ENCODE measurements around the gene CD8B2. TPM values are rescaled to one million over a fixed set of nuclear protein-coding genes. Genes with fewer than 3 reads are reported as not detected.

CD8B2 gene
- total RNA-seq, 1 experiment from 2014 or later = not detected

DNA sequence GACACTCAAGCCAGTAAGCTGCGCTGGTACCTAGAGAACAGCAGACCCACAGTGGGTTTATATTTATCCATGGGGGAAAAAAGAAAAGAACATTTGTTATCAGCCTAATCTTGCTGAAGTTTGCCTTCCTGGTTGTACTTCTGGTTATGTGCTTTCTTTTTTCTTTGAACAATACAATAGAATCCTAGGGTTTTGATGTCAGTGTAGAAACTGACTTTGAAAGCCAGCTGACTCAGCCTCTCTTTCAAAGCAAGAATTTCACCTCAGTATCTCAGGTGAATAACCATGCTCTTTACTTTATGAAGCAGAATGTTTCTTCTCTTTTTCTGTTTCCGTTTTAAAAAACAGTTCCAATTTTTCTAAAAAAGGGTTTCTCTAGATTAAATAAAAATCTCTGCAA is 78.4 kb downstream of the CD8B2 start:
- no peak overlapping the region for H4K8ac ChIP-seq (replicated peaks; ENCODE audit: insufficient read length, low read depth, low read length)
- no peak overlapping the region for H2BK5ac ChIP-seq (ENCODE audit: insufficient read length, low read length)
- Mint-ChIP-seq H3K4me1 (peaks cover 6 to 9% of the 10 kb centered on the region in 2 experiments; a peak in 2 of 4 replicates), H3K27me3 (ENCODE audit: low read depth) (peaks cover 9% of the 10 kb centered on the region), H3K36me3 (ENCODE audit: insufficient read depth in 1 of 3, low read depth in 3 of 3) (no peaks in the 10 kb centered on the region), H3K27ac (no peak overlapping the region), H3K4me3 (no peak overlapping the region), H3K9me3 (no peaks in the 10 kb centered on the region)
- no peak overlapping the region for H2BK20ac ChIP-seq (ENCODE audit: low read depth, low read length, poor library complexity, severe bottlenecking)
- no CpG with 5 or more reads among the region's 2 CpGs for WGBS (ENCODE audit: extremely low coverage, insufficient read length, low lambda C conversion rate)
- no peaks in the 10 kb centered on the region for H3K79me2 ChIP-seq (ENCODE audit: insufficient read depth, low read length)
- no peak overlapping the region for H4K91ac ChIP-seq (ENCODE audit: insufficient read length, low read depth, low read length)
- no peak for DNase-seq
- no peak overlapping the region for H3K4me2 ChIP-seq (ENCODE audit: insufficient read depth, insufficient read length, low read length)
- H3K9me3 ChIP-seq (ENCODE audit: control insufficient read depth, low read depth, low read length) = no peaks in the 10 kb centered on the region
- no peak overlapping the region for H4K5ac ChIP-seq (ENCODE audit: insufficient read length, low read depth, low read length)
- no peak overlapping the region for H3K4ac ChIP-seq (ENCODE audit: low read depth, low read length)
- H3K14ac ChIP-seq (ENCODE audit: insufficient read depth, low read length) = no peak overlapping the region
- no peak overlapping the region for H3T11ph ChIP-seq (ENCODE audit: low read length)
- no peaks in the 10 kb centered on the region for H3K4me1 ChIP-seq (ENCODE audit: insufficient read depth, low read length)
- TF ChIP-seq, protein P1, sequence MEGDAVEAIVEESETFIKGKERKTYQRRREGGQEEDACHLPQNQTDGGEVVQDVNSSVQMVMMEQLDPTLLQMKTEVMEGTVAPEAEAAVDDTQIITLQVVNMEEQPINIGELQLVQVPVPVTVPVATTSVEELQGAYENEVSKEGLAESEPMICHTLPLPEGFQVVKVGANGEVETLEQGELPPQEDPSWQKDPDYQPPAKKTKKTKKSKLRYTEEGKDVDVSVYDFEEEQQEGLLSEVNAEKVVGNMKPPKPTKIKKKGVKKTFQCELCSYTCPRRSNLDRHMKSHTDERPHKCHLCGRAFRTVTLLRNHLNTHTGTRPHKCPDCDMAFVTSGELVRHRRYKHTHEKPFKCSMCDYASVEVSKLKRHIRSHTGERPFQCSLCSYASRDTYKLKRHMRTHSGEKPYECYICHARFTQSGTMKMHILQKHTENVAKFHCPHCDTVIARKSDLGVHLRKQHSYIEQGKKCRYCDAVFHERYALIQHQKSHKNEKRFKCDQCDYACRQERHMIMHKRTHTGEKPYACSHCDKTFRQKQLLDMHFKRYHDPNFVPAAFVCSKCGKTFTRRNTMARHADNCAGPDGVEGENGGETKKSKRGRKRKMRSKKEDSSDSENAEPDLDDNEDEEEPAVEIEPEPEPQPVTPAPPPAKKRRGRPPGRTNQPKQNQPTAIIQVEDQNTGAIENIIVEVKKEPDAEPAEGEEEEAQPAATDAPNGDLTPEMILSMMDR (conservative IDR thresholded peaks at IDR 0.05) = no peak
- H3K23me2 ChIP-seq (ENCODE audit: insufficient read length, low read depth, low read length, poor library complexity, severe bottlenecking) = no peaks in the 10 kb centered on the region
- no peak overlapping the region for H2BK15ac ChIP-seq (ENCODE audit: low read depth, low read length)
- no peaks in the 10 kb centered on the region for H3K79me1 ChIP-seq (ENCODE audit: insufficient read depth, low read depth, low read length, poor library complexity, severe bottlenecking)
- H2AK5ac ChIP-seq (ENCODE audit: insufficient read length, low read length) = no peak overlapping the region
- no peaks in the 10 kb centered on the region for H3K27me3 ChIP-seq (ENCODE audit: insufficient read depth, low read length)
- no peak overlapping the region for H2BK120ac ChIP-seq (ENCODE audit: low read depth, low read length, poor library complexity, severe bottlenecking)
- H4K20me1 ChIP-seq (ENCODE audit: control insufficient read depth, insufficient read depth, insufficient read length) = no peaks in the 10 kb centered on the region
- no peak overlapping the region for H3K18ac ChIP-seq (ENCODE audit: insufficient read length, low read depth, low read length)
- no peak overlapping the region for H3K56ac ChIP-seq (ENCODE audit: insufficient read length, low read depth, low read length)
- no peak overlapping the region for H3K9ac ChIP-seq (ENCODE audit: extremely low read depth, insufficient read length, low read length)
- no peak overlapping the region for H2AFZ ChIP-seq (ENCODE audit: low read length)
- H2BK12ac ChIP-seq (ENCODE audit: insufficient read length, low read depth, low read length) = no peak overlapping the region
- no peak overlapping the region for H3K23ac ChIP-seq (ENCODE audit: insufficient read length, low read depth, low read length)
- H3K27ac ChIP-seq (ENCODE audit: insufficient read length, low read depth, low read length) = no peak overlapping the region
